Measurements from ENCODE around the gene PTPA.

The PTPA gene

DNA sequence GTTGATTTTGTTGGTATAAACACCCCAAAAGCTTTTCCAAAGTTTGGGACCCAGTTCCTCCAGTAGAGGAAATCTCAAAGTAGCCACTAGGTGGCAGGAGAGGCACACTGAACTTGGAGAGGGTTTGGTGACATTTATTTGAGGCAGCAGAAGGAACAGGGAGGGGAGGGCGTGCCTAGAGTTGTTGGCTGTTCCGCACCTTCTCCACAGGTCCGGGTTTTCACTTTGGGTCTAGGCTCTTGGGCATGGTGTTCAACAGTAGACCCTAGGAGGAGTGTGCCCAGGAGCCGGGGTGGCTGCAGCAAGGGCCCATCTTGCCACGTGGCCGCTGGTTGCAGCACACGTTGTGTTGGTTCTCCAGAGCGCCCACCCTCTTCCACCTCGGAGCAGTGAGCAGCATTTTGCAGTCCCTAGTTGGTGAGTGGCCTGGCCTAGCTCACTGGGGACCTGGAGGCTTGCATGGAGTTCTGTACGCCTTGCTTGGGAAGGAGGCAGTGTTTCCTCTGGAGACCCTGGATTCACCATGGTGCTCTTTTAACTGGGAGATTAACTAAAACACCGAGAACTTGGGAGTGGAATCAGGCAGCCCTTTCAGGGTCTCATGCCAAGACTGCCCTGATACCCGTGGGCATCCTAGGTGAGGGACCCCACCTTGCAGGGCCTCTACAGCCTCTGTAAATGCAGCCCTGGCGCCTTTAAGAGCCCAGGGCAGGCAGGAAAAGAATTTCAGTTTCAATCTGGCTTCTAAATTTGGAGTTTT is 28.2 kb downstream of the PTPA start:
- H3K9ac ChIP-seq (ENCODE audit: insufficient read length, low read depth): peak overlapping the region; percentile 88
- no peaks in the 10 kb centered on the region for H3K9me3 ChIP-seq (ENCODE audit: insufficient read depth, low read length)
- peak; percentile 77 for DNase-seq (ENCODE audit: low read depth, low spot score)
- peaks cover 72% of the 10 kb centered on the region for H3K36me3 ChIP-seq (ENCODE audit: insufficient read depth, insufficient read length, low read length)
- H3K4me3 ChIP-seq (ENCODE audit: insufficient read length, low read depth): peak overlapping the region; percentile 27
- peaks cover 32% of the 10 kb centered on the region for H3K4me1 ChIP-seq (ENCODE audit: insufficient read depth, insufficient read length)
- H3K27me3 ChIP-seq (ENCODE audit: insufficient read depth, insufficient read length): no peaks in the 10 kb centered on the region
- no peak for TF ChIP-seq YY1 (IDR thresholded peaks at IDR 0.05; ENCODE audit: insufficient read depth, insufficient read length)
- TF ChIP-seq ZNF274 (IDR thresholded peaks at IDR 0.05; ENCODE audit: low read depth, low read length): no peak
- TF ChIP-seq SUZ12 (IDR thresholded peaks at IDR 0.05; ENCODE audit: extremely low read depth, insufficient read depth, insufficient read length): no peak

DNA sequence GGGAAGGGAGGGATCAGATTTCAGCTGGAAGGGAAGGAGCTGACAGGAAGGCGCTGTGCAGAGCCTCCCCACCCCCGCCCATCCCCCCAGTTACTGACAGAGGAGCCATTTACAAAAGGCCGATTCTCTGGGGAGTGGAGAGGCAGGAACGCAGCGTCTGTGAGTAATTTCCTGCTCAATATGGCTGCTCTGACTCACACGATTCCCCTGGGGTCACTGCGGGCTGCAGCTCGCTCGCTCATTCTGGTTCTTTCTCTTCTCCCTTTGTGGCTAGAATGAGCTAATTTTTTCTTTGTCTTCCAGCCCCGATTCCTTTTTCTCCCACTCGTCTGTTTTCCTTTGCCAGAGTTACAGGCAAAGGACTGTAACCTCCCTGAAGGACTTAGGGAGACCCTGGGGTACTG is 28.8 kb downstream of the PTPA start:
- TF ChIP-seq ZNF274 (IDR thresholded peaks at IDR 0.05; ENCODE audit: low read depth, low read length) (no peak), YY1 (IDR thresholded peaks at IDR 0.05; ENCODE audit: insufficient read depth, insufficient read length) (peak; percentile 82)
- H3K9me3 ChIP-seq (ENCODE audit: insufficient read depth, low read length): no peaks in the 10 kb centered on the region
- H3K4me1 ChIP-seq (ENCODE audit: insufficient read depth, insufficient read length): peaks cover 32% of the 10 kb centered on the region
- peak overlapping the region; percentile 69 for H3K4me3 ChIP-seq (ENCODE audit: insufficient read length, low read depth)
- peak; percentile 98 for DNase-seq (ENCODE audit: low read depth, low spot score)
- H3K27me3 ChIP-seq (ENCODE audit: insufficient read depth, insufficient read length): no peaks in the 10 kb centered on the region
- peaks cover 66% of the 10 kb centered on the region for H3K36me3 ChIP-seq (ENCODE audit: insufficient read depth, insufficient read length, low read length)
- H3K9ac ChIP-seq (ENCODE audit: insufficient read length, low read depth): peak overlapping the region; percentile 99

DNA sequence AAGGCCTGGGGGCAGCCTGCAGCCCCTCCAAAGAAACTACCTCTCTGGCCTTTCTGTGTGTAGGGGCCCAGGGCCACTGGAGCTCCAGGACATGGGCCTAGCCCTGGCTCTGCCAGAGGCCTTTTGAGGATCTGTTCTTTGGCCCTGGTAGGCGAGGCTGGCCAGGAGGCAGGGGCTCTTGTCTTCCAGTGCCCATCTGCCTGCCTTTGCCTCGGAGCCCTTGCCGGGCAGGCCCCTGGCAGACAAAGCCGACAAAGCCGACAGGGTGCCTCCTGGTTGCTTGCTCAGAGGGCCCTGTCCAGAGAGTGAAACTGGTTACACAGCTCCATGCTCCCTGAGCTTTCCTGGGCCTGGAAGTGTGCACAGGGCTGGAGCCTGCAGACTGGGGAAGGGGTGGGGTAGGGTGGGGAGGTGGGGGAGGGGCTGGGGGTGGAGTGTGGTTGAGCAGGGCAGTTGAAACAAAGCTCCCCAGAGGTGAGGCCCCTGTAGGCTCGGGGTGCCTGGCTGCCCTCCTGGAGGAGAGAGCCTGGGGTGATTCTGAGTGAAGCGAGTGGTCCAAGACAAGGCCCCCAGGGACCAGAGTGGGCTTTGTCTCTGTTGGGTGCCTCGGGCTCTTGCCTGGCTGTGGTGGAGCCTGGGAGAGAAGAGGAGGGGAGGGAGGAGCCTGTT is 29.3 kb downstream of the PTPA start:
- no peak for DNase-seq (ENCODE audit: low read depth, low spot score)
- peaks cover 36% of the 10 kb centered on the region for H3K4me1 ChIP-seq (ENCODE audit: insufficient read depth, insufficient read length)
- H3K27me3 ChIP-seq (ENCODE audit: insufficient read depth, insufficient read length): no peaks in the 10 kb centered on the region
- peak overlapping the region; percentile 69 for H3K4me3 ChIP-seq (ENCODE audit: insufficient read length, low read depth)
- peak overlapping the region; percentile 99 for H3K9ac ChIP-seq (ENCODE audit: insufficient read length, low read depth)
- no peak for TF ChIP-seq YY1 (IDR thresholded peaks at IDR 0.05; ENCODE audit: insufficient read depth, insufficient read length)
- TF ChIP-seq SUZ12 (IDR thresholded peaks at IDR 0.05; ENCODE audit: extremely low read depth, insufficient read depth, insufficient read length): no peak
- no peak for TF ChIP-seq ZNF274 (IDR thresholded peaks at IDR 0.05; ENCODE audit: low read depth, low read length)
- no peaks in the 10 kb centered on the region for H3K9me3 ChIP-seq (ENCODE audit: insufficient read depth, low read length)
- H3K36me3 ChIP-seq (ENCODE audit: insufficient read depth, insufficient read length, low read length): peaks cover 64% of the 10 kb centered on the region

DNA sequence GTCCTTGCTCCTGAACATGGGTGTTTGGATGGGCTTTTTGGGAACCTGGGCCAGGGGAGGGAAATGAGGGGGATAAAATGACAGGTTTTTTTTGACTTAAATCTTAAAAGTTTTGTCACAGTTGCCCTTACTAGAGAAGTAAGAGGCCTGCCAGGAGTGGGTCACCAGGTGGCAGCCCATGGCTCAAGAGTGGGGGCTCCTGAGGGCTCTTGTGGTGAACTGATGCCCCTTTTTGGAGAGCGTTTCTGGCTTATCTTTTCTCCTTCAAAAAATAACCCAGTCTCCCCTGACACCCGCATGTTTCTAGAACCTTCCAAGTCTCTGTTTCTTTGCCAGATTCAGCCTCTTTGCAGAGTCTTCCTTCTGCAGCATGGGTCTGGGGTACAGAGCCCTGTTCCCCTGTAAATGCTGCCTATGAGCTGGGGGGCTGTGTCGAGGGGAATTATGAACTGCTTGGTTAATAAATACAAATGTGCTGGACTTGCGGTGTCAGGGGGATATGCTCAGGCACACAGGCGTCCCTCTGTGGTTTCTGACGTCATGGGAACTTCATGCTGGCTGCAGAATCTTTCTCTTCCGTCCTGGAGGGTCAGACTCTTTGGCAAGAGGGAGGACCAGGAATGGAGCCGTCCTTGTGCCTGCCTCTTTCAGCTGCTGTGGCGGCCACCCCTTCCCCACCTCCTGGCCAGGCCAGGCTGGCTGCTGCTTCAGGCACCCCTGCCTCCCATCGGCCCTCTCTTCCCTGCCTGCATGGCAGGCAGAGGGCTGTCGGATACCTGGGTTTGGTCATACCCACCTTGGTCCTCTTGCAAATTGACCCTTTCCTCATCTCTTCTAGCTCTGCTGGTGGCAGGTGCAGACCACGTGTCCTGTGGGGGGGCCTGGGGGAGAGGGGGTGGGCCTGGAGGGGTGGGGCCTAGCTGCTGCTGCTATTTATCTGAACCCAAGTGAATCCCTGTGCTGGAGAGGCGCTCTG is 30.1 kb downstream of the PTPA start:
- Histone ChIP-seq H3K4me1 (ENCODE audit: insufficient read depth, insufficient read length) (peaks cover 41% of the 10 kb centered on the region), H3K9ac (ENCODE audit: insufficient read length, low read depth) (peak overlapping the region; percentile 99), H3K36me3 (ENCODE audit: insufficient read depth, insufficient read length, low read length) (peaks cover 59% of the 10 kb centered on the region), H3K9me3 (ENCODE audit: insufficient read depth, low read length) (no peaks in the 10 kb centered on the region), H3K27me3 (ENCODE audit: insufficient read depth, insufficient read length) (no peaks in the 10 kb centered on the region), H3K4me3 (ENCODE audit: insufficient read length, low read depth) (peak overlapping the region; percentile 24)
- no peak for TF ChIP-seq ZNF274 (IDR thresholded peaks at IDR 0.05; ENCODE audit: low read depth, low read length)
- no peak for TF ChIP-seq YY1 (IDR thresholded peaks at IDR 0.05; ENCODE audit: insufficient read depth, insufficient read length)
- no peak for TF ChIP-seq SUZ12 (IDR thresholded peaks at IDR 0.05; ENCODE audit: extremely low read depth, insufficient read depth, insufficient read length)
- DNase-seq (ENCODE audit: low read depth, low spot score): no peak

DNA sequence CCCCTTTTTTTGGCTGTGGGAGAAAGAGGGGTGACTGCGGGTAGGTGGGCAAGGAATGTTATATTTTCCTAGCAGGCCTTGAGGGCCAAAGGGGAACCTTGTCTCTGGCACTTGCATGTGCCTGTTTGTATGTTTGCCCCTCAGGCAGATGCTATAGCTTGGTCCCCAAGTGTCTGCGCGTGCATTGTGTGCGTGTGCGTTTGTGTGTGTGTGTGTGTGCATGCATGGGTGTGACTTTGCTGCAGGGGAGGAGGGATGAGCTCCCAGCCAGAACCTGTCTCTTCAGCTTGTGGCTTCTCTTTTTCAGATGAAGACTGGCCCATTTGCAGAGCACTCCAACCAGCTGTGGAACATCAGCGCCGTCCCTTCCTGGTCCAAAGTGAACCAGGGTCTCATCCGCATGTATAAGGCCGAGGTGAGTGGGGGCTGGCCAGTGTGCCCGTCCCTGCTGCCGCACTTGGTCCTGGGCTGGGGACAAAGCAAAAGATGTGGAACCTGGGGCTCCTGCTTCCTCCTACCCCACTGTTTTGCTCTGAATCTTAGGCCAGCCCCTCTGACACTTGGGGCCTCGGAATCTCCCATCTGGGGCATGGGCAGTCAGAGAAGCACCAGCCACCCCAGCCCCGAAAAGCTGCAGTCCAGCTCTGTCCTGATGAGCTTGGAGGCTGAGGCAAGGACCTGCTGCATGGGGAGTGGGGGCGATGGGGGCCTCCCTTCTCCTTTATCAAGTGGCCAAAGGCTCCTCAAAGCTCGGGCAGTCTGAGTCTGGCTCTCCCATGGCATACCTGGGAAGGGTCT is 31.1 kb downstream of the PTPA start:
- TF ChIP-seq ZNF274 (IDR thresholded peaks at IDR 0.05; ENCODE audit: low read depth, low read length) (no peak), YY1 (IDR thresholded peaks at IDR 0.05; ENCODE audit: insufficient read depth, insufficient read length) (no peak), SUZ12 (IDR thresholded peaks at IDR 0.05; ENCODE audit: extremely low read depth, insufficient read depth, insufficient read length) (no peak)
- H3K36me3 ChIP-seq (ENCODE audit: insufficient read depth, insufficient read length, low read length): peaks cover 54% of the 10 kb centered on the region

DNA sequence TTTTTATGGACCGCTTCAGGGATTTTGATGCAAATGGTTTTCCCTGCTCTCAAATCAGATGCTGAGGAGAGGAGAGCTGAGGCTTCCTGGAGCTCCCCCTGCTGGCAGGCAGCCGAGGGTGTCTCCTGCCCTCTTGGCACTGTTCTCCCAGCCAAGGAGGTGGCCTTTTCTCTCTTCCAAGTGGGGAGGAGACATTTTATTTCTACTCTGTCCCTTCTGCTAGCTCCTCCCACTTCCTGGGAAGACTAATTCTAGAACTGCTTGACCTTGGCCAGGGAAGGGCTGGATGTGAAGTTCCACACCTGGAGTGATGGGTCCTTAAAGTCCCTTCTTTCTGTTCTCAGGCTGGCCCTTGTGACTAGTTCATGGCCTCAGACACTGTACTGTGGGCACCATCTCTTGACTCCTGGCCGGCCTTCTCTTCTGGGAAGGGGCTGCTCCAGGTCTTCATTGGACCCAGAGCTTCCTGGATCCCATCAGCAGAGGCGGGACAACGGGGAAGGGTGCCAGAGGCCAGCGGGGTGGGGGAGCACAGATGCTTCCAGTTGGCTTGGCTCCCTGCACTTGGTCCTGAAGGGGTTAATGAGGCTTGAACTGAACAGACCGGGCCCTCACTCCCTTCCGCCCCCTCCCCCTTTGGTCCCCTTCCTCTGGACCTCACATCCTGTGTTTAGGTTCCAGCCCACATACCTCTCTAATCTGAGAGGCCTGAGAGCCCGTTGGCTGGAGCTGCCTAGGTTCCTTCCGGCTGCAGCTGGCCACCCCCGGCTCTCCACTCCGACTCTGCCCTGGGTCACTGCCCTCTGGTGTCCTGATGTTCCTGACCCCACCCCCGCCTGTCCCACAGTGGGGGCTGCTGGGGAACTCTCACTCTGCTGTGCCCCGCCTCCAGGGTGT is 32.1 kb downstream of the PTPA start:
- no peak for TF ChIP-seq SUZ12 (IDR thresholded peaks at IDR 0.05; ENCODE audit: extremely low read depth, insufficient read depth, insufficient read length)
- TF ChIP-seq YY1 (IDR thresholded peaks at IDR 0.05; ENCODE audit: insufficient read depth, insufficient read length): no peak
- TF ChIP-seq ZNF274 (IDR thresholded peaks at IDR 0.05; ENCODE audit: low read depth, low read length): no peak
- Histone ChIP-seq H3K4me3 (ENCODE audit: insufficient read length, low read depth) (no peak overlapping the region), H3K36me3 (ENCODE audit: insufficient read depth, insufficient read length, low read length) (peaks cover 53% of the 10 kb centered on the region), H3K9me3 (ENCODE audit: insufficient read depth, low read length) (no peaks in the 10 kb centered on the region), H3K27me3 (ENCODE audit: insufficient read depth, insufficient read length) (no peaks in the 10 kb centered on the region), H3K4me1 (ENCODE audit: insufficient read depth, insufficient read length) (peaks cover 45% of the 10 kb centered on the region), H3K9ac (ENCODE audit: insufficient read length, low read depth) (peak overlapping the region; percentile 62)
- no peak for DNase-seq (ENCODE audit: low read depth, low spot score)

More for the DNA sequence above, 31.1 kb downstream of the PTPA start:
- H3K9me3 ChIP-seq (ENCODE audit: insufficient read depth, low read length): no peaks in the 10 kb centered on the region
- no peaks in the 10 kb centered on the region for H3K27me3 ChIP-seq (ENCODE audit: insufficient read depth, insufficient read length)
- no peak for DNase-seq (ENCODE audit: low read depth, low spot score)
- H3K9ac ChIP-seq (ENCODE audit: insufficient read length, low read depth): peak overlapping the region; percentile 62
- peaks cover 45% of the 10 kb centered on the region for H3K4me1 ChIP-seq (ENCODE audit: insufficient read depth, insufficient read length)
- H3K4me3 ChIP-seq (ENCODE audit: insufficient read length, low read depth): no peak overlapping the region
